IPS-18c (cell line): ENCODE measurements around the gene DAO.
"Not testable (repeated sequence)": the region's sequence is repeated elsewhere in the genome, so short reads cannot be mapped to it uniquely, and the experiment has no call there.

ENCODE experiments used
- H3K4me3 ChIP-seq: 2 replicates; pipeline ENCODE4 v1.7.0; 2013; ENCODE audit warnings: low read depth, mild to moderate bottlenecking, low read length, moderate library complexity; ENCODE audit not compliant: insufficient read depth
- H3K9me3 ChIP-seq: one replicate; pipeline ENCODE4 v1.6.1; 2013; ENCODE audit warnings: mild to moderate bottlenecking, low read length, moderate library complexity; ENCODE audit not compliant: control insufficient read depth, insufficient read depth

The DAO gene

GRCh38 chr12:108859141-108859922 lies 20.6 kb upstream of the DAO start:
- not testable (repeated sequence) for H3K9me3 ChIP-seq, H3K4me3 ChIP-seq

GRCh38 chr12:108859923-108860291 lies 20.0 kb upstream of the DAO start:
- Histone ChIP-seq H3K4me3 (no peak overlapping the region), H3K9me3 (peaks cover 4% of the 10 kb centered on the region)

- H3K9me3 ChIP-seq: peaks cover 4% of the 10 kb centered on the region
- no peak overlapping the region for H3K4me3 ChIP-seq
Measured at GRCh38 chr12:108860443-108860842, 19.4 kb upstream of the DAO start.

- Histone ChIP-seq H3K9me3 (peaks cover 4% of the 10 kb centered on the region), H3K4me3 (no peak overlapping the region)
Measured at GRCh38 chr12:108861878-108862587, 17.9 kb upstream of the DAO start.

GRCh38 chr12:108862588-108862959 lies 17.3 kb upstream of the DAO start:
- peaks cover 4% of the 10 kb centered on the region for H3K9me3 ChIP-seq
- H3K4me3 ChIP-seq: no peak overlapping the region

- H3K4me3 ChIP-seq: no peak overlapping the region
- H3K9me3 ChIP-seq: peaks cover 4% of the 10 kb centered on the region
Measured at GRCh38 chr12:108865169-108865568, 14.7 kb upstream of the DAO start.

GRCh38 chr12:108866083-108866482 lies 13.8 kb upstream of the DAO start:
- H3K9me3 ChIP-seq, H3K4me3 ChIP-seq: not testable (repeated sequence)

GRCh38 chr12:108868781-108869180 lies 11.1 kb upstream of the DAO start:
- Histone ChIP-seq H3K4me3 (no peak overlapping the region), H3K9me3 (no peaks in the 10 kb centered on the region)

GRCh38 chr12:108875280-108875679 lies 4.6 kb upstream of the DAO start:
- Histone ChIP-seq H3K9me3 (no peaks in the 10 kb centered on the region), H3K4me3 (no peak overlapping the region)

- no peak overlapping the region for H3K4me3 ChIP-seq
- no peaks in the 10 kb centered on the region for H3K9me3 ChIP-seq
Measured at GRCh38 chr12:108875682-108876361, 4.1 kb upstream of the DAO start.

- Histone ChIP-seq H3K4me3 (no peak overlapping the region), H3K9me3 (no peaks in the 10 kb centered on the region)
Measured at GRCh38 chr12:108876550-108876949, 3.3 kb upstream of the DAO start.

- Histone ChIP-seq H3K4me3 (no peak overlapping the region), H3K9me3 (no peaks in the 10 kb centered on the region)
Measured at GRCh38 chr12:108881953-108882352, 2.1 kb downstream of the DAO start.

- Histone ChIP-seq H3K9me3 (no peaks in the 10 kb centered on the region), H3K4me3 (no peak overlapping the region)
Measured at GRCh38 chr12:108884116-108885012, 4.5 kb downstream of the DAO start.

- Histone ChIP-seq H3K9me3 (no peaks in the 10 kb centered on the region), H3K4me3 (no peak overlapping the region)
Measured at GRCh38 chr12:108886873-108887629, 7.2 kb downstream of the DAO start.

- no peaks in the 10 kb centered on the region for H3K9me3 ChIP-seq
- H3K4me3 ChIP-seq: no peak overlapping the region
Measured at GRCh38 chr12:108888031-108888430, 8.1 kb downstream of the DAO start.

- Histone ChIP-seq H3K9me3 (no peaks in the 10 kb centered on the region), H3K4me3 (no peak overlapping the region)
Measured at GRCh38 chr12:108890208-108890607, 10.3 kb downstream of the DAO start.
